Mesothelial cell of epicardium (in vitro differentiated cells): ENCODE data around the gene FAM241B. TPM values are rescaled to one million over a fixed set of nuclear protein-coding genes. Genes with fewer than 3 reads are reported as not detected.

ENCODE experiments used
- DNase-seq, 2 experiments: peaks; one replicate each; pipeline ENCODE4 v3.0.0; 2021; ENCODE audit warnings: low spot score in 2 of 2; ENCODE audit not compliant: unreplicated experiment in 2 of 2
- H3K27ac Mint-ChIP-seq: 2 replicates; pipeline ENCODE4 v1.8.0; 2021; ENCODE audit warnings: mixed read lengths
- H3K27me3 Mint-ChIP-seq: 2 replicates; pipeline ENCODE4 v1.8.0; 2021; ENCODE audit warnings: low read depth, mixed read lengths
- H3K36me3 Mint-ChIP-seq: 2 replicates; pipeline ENCODE4 v1.8.0; 2021; ENCODE audit warnings: mixed read lengths
- H3K4me1 Mint-ChIP-seq: 2 replicates; pipeline ENCODE4 v1.8.0; 2021; ENCODE audit warnings: mixed read lengths
- H3K4me3 Mint-ChIP-seq: 2 replicates; pipeline ENCODE4 v1.8.0; 2021; ENCODE audit warnings: mild to moderate bottlenecking, moderate library complexity, mixed read lengths
- H3K9me3 Mint-ChIP-seq: 2 replicates; pipeline ENCODE4 v1.8.0; 2021; ENCODE audit warnings: mixed read lengths
- total RNA-seq: library from RNA; stranded (reverse); gene quantifications from 3 replicates; pipeline ENCODE4 v1.2.1, GENCODE V29; 2021
- TF ChIP-seq, protein P1 (sequence below): fragments of 200-600 bp; sonication (generic); IDR thresholded peaks from one replicate; pipeline ENCODE4 v1.5.0; 2021; ENCODE audit warnings: antibody characterized with exemption; ENCODE audit not compliant: unreplicated experiment

Gene FAM241B
- total RNA-seq, 1 donor from 2014 or later: 20.1 TPM

DNA sequence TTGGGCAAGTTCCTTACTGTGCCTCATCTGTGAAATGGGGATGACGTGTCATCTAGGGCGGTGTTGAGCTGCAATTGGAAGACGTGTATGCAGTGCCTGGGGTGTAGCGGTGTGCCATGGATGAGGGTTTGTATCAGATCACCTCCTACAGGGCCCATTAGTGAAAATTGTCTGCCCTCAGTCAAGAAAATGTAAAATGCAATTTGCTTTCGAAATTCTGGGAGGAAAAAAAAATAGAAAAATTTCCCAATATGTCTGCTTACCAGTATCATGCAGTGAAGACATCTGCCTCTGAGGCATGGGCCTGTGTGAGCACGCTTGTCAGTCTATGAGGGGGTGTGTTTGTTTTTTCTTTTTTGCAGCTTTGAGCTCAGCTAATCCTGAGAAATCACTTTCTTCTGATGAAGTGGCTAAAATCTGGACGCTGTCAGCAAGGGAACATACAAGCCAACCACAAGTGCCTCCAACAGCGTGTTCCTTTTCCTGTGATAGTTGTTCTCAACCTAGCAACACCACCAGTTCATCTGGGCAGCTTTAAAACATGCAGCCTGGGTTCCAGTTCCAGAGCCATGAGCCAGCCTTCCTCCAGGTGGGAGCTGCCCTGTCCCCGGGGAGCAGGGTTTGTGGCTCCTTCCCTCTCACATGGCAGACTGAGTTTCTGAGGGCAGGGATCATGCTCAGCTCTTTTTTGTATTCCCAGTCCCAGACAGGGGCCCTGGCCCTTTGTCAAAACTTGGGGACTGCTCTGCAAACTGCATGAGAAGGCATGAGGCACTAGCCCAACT is 10.3 kb downstream of the FAM241B start:
- no peak for DNase-seq
- Mint-ChIP-seq H3K4me3 (no peak overlapping the region), H3K36me3 (no peaks in the 10 kb centered on the region), H3K9me3 (no peaks in the 10 kb centered on the region), H3K27me3 (peaks cover 8% of the 10 kb centered on the region), H3K4me1 (peaks cover 10% of the 10 kb centered on the region), H3K27ac (no peak overlapping the region)
- TF ChIP-seq, protein P1, sequence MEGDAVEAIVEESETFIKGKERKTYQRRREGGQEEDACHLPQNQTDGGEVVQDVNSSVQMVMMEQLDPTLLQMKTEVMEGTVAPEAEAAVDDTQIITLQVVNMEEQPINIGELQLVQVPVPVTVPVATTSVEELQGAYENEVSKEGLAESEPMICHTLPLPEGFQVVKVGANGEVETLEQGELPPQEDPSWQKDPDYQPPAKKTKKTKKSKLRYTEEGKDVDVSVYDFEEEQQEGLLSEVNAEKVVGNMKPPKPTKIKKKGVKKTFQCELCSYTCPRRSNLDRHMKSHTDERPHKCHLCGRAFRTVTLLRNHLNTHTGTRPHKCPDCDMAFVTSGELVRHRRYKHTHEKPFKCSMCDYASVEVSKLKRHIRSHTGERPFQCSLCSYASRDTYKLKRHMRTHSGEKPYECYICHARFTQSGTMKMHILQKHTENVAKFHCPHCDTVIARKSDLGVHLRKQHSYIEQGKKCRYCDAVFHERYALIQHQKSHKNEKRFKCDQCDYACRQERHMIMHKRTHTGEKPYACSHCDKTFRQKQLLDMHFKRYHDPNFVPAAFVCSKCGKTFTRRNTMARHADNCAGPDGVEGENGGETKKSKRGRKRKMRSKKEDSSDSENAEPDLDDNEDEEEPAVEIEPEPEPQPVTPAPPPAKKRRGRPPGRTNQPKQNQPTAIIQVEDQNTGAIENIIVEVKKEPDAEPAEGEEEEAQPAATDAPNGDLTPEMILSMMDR: no peak

DNA sequence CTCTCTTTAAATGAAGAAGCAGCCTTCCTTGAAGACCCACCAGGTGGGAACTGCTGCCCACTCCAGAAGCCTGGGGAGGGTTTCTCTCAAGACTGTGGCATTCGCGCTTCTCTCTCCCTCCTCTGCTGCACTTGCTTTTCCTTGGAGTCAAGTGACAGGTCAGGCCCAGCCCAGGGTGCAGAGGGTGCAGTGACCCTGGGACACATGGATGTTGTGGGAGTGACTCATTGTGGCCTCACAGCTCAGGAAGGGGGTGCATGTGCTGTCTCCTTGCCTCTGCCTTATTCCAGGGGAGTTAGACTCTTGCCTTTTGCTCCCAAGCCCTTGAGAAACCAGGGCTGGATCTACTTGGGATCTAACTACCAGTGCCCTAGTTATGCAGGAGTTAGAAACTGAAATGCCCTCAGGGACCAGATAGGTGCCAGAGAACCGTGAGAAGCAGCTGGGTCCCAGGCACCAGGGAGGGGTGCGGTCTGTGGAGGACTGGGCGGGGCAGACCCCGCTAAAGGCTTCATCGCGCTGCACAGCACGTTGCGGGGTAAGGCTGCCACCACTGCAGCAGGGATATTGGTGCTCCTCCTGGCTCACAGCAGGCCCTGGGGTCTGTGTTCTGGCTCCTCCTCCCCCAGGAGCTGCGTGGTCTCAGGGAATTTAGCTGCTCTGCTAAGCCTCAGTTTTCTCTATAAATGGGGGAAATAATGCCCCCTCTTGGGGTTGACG is 11.4 kb downstream of the FAM241B start:
- no peaks in the 10 kb centered on the region for H3K36me3 Mint-ChIP-seq
- no peak overlapping the region for H3K4me3 Mint-ChIP-seq
- DNase-seq: no peak
- H3K9me3 Mint-ChIP-seq: no peaks in the 10 kb centered on the region
- H3K4me1 Mint-ChIP-seq: peaks cover 21% of the 10 kb centered on the region
- TF ChIP-seq, protein P1: no peak
- no peak overlapping the region for H3K27ac Mint-ChIP-seq
- H3K27me3 Mint-ChIP-seq: peaks cover 8% of the 10 kb centered on the region

- DNase-seq: no peak
- no peaks in the 10 kb centered on the region for H3K9me3 Mint-ChIP-seq
- peaks cover 8% of the 10 kb centered on the region for H3K27me3 Mint-ChIP-seq
- H3K36me3 Mint-ChIP-seq: no peaks in the 10 kb centered on the region
- H3K4me3 Mint-ChIP-seq: no peak overlapping the region
- H3K4me1 Mint-ChIP-seq: peaks cover 34% of the 10 kb centered on the region
- TF ChIP-seq, protein P1: no peak
- no peak overlapping the region for H3K27ac Mint-ChIP-seq
Observed at GRCh38 chr10:69642747-69643146, 12.7 kb downstream of the FAM241B start.

- no peak for DNase-seq
- Mint-ChIP-seq H3K4me1 (peaks cover 34% of the 10 kb centered on the region), H3K9me3 (no peaks in the 10 kb centered on the region), H3K4me3 (no peak overlapping the region), H3K27ac (no peak overlapping the region), H3K27me3 (peaks cover 8% of the 10 kb centered on the region), H3K36me3 (no peaks in the 10 kb centered on the region)
- TF ChIP-seq, protein P1: no peak
Observed at GRCh38 chr10:69643779-69644657, 14.0 kb downstream of the FAM241B start.

- H3K27me3 Mint-ChIP-seq: peaks cover 8% of the 10 kb centered on the region
- DNase-seq: peak in 1 of 2 experiments; percentile 79
- TF ChIP-seq, protein P1: peak; percentile 90
- H3K9me3 Mint-ChIP-seq: no peaks in the 10 kb centered on the region
- no peaks in the 10 kb centered on the region for H3K36me3 Mint-ChIP-seq
- H3K4me3 Mint-ChIP-seq: no peak overlapping the region
- no peak overlapping the region for H3K27ac Mint-ChIP-seq
- peaks cover 28% of the 10 kb centered on the region for H3K4me1 Mint-ChIP-seq
Observed at GRCh38 chr10:69644658-69645295, 14.7 kb downstream of the FAM241B start.
